ENCODE data around the gene PHEX. TPM values are rescaled to one million over a fixed set of nuclear protein-coding genes. Genes with fewer than 3 reads are reported as not detected.

Gene PHEX
- total RNA-seq, 1 experiment from 2014 or later: 0.04 TPM

DNA sequence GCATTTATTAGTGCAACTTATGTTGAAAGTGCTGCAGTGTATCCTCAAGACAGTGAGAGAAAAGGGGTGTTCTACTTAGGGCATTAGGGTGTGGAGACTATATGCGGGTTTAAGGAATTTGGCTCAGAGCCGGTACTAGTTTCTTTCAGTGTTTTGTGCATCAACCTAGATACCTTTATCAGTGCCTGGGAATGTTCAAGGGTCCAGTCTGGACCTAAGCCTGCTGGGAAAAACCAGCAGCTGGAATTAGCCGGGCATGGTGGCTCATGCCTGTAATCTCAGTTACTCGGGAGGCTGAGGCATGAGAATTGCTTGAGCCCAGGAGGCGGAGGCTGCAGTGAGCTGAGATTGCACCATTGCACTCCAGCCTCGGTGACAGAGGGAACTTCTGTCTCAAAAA lies 7.4 kb downstream of the PHEX start (continued):
- TF ChIP-seq RELA (CRISPR knock-in tag; IDR thresholded peaks at IDR 0.05; ENCODE audit: borderline replicate concordance): no peak
- TF ChIP-seq, protein P1, sequence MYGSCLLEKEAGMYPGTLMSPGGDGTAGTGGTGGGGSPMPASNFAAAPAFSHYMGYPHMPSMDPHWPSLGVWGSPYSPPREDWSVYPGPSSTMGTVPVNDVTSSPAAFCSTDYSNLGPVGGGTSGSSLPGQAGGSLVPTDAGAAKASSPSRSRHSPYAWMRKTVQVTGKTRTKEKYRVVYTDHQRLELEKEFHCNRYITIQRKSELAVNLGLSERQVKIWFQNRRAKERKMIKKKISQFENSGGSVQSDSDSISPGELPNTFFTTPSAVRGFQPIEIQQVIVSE (CRISPR knock-in tag; IDR thresholded peaks at IDR 0.05; ENCODE audit: borderline replicate concordance): no peak
- TF ChIP-seq ZNF317 (CRISPR knock-in tag; IDR thresholded peaks at IDR 0.05; ENCODE audit: borderline replicate concordance, low read depth): no peak
- TF ChIP-seq, protein P2, sequence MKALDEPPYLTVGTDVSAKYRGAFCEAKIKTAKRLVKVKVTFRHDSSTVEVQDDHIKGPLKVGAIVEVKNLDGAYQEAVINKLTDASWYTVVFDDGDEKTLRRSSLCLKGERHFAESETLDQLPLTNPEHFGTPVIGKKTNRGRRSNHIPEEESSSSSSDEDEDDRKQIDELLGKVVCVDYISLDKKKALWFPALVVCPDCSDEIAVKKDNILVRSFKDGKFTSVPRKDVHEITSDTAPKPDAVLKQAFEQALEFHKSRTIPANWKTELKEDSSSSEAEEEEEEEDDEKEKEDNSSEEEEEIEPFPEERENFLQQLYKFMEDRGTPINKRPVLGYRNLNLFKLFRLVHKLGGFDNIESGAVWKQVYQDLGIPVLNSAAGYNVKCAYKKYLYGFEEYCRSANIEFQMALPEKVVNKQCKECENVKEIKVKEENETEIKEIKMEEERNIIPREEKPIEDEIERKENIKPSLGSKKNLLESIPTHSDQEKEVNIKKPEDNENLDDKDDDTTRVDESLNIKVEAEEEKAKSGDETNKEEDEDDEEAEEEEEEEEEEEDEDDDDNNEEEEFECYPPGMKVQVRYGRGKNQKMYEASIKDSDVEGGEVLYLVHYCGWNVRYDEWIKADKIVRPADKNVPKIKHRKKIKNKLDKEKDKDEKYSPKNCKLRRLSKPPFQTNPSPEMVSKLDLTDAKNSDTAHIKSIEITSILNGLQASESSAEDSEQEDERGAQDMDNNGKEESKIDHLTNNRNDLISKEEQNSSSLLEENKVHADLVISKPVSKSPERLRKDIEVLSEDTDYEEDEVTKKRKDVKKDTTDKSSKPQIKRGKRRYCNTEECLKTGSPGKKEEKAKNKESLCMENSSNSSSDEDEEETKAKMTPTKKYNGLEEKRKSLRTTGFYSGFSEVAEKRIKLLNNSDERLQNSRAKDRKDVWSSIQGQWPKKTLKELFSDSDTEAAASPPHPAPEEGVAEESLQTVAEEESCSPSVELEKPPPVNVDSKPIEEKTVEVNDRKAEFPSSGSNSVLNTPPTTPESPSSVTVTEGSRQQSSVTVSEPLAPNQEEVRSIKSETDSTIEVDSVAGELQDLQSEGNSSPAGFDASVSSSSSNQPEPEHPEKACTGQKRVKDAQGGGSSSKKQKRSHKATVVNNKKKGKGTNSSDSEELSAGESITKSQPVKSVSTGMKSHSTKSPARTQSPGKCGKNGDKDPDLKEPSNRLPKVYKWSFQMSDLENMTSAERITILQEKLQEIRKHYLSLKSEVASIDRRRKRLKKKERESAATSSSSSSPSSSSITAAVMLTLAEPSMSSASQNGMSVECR (CRISPR knock-in tag; IDR thresholded peaks at IDR 0.05; ENCODE audit: borderline replicate concordance): no peak
- TF ChIP-seq MYBL2 (CRISPR knock-in tag; IDR thresholded peaks at IDR 0.05): no peak

DNA sequence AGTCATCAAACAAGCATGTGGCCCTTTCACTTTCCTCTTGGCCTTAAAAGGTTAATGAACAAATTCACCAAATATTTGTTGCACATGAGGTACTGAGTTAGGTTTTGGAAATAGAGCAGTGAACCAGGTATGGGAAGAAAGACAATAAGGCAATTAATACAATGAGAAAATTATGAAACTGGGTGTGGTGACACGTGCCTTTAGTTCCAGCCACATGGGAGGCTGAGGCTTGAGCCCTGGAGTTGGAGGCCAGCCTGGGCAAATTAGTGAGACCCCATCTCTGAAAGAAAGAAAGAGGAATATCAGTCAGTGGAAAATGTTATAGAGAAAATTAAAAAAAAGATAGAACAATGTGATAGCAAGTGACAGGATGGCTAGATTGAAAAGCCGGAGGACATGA lies 8.1 kb downstream of the PHEX start:
- DNase-seq (ENCODE audit: low spot score) (no peak), ATAC-seq (no peak)
- Mint-ChIP-seq H3K27me3 (ENCODE audit: low read depth) (no peaks in the 10 kb centered on the region), H3K4me3 (no peak overlapping the region), H3K27ac (no peak overlapping the region), H3K4me1 (peaks cover 32% of the 10 kb centered on the region), H3K9me3 (no peaks in the 10 kb centered on the region), H3K36me3 (no peaks in the 10 kb centered on the region)
- ChIA-PET CTCF (no interaction called here), POLR2A (no interaction called here)
- TF ChIP-seq ZNF263 (CRISPR knock-in tag; IDR thresholded peaks at IDR 0.05; ENCODE audit: low read depth) (no peak), ESRRA (CRISPR knock-in tag; IDR thresholded peaks at IDR 0.05; ENCODE audit: borderline replicate concordance) (no peak), ZNF121 (CRISPR knock-in tag; IDR thresholded peaks at IDR 0.05) (no peak), SMAD3 (CRISPR knock-in tag; IDR thresholded peaks at IDR 0.05; ENCODE audit: borderline replicate concordance) (no peak), NFYB (CRISPR knock-in tag; conservative IDR thresholded peaks at IDR 0.05; ENCODE audit: low read depth) (no peak), TCF7 (CRISPR knock-in tag; IDR thresholded peaks at IDR 0.05; ENCODE audit: low read depth) (no peak), ZNF219 (CRISPR knock-in tag; IDR thresholded peaks at IDR 0.05; ENCODE audit: borderline replicate concordance) (no peak)
- TF ChIP-seq, protein P3, sequence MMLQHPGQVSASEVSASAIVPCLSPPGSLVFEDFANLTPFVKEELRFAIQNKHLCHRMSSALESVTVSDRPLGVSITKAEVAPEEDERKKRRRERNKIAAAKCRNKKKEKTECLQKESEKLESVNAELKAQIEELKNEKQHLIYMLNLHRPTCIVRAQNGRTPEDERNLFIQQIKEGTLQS (CRISPR knock-in tag; conservative IDR thresholded peaks at IDR 0.05): no peak
- TF ChIP-seq, protein P4, sequence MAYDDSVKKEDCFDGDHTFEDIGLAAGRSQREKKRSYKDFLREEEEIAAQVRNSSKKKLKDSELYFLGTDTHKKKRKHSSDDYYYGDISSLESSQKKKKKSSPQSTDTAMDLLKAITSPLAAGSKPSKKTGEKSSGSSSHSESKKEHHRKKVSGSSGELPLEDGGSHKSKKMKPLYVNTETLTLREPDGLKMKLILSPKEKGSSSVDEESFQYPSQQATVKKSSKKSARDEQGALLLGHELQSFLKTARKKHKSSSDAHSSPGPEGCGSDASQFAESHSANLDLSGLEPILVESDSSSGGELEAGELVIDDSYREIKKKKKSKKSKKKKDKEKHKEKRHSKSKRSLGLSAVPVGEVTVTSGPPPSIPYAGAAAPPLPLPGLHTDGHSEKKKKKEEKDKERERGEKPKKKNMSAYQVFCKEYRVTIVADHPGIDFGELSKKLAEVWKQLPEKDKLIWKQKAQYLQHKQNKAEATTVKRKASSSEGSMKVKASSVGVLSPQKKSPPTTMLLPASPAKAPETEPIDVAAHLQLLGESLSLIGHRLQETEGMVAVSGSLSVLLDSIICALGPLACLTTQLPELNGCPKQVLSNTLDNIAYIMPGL (CRISPR knock-in tag; IDR thresholded peaks at IDR 0.05): no peak
- TF ChIP-seq, protein P5, sequence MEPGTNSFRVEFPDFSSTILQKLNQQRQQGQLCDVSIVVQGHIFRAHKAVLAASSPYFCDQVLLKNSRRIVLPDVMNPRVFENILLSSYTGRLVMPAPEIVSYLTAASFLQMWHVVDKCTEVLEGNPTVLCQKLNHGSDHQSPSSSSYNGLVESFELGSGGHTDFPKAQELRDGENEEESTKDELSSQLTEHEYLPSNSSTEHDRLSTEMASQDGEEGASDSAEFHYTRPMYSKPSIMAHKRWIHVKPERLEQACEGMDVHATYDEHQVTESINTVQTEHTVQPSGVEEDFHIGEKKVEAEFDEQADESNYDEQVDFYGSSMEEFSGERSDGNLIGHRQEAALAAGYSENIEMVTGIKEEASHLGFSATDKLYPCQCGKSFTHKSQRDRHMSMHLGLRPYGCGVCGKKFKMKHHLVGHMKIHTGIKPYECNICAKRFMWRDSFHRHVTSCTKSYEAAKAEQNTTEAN (CRISPR knock-in tag; IDR thresholded peaks at IDR 0.05): no peak
